Ovary (tissue), 9 donors: ENCODE data around the gene HHIPL1. TPM values are rescaled to one million over a fixed set of nuclear protein-coding genes. Genes with fewer than 3 reads are reported as not detected.

Source experiments
- DNase-seq, 5 donors: peaks; one replicate each; pipeline ENCODE4 v3.0.0-alpha.2; 2019 to 2020
- H3K27ac ChIP-seq, 2 donors: fragments of 200-600 bp; one replicate each; pipeline versions ENCODE4 v1.5.1 to v1.8.0; 2019 to 2022
- H3K27me3 ChIP-seq: fragments of 200-600 bp; one replicate; pipeline ENCODE4 v1.8.0; 2022
- H3K36me3 ChIP-seq: fragments of 200-600 bp; sonication (generic); one replicate; pipeline ENCODE4 v1.5.1; 2019
- H3K4me1 ChIP-seq: one replicate; pipeline ENCODE4 v1.8.1; 2013; ENCODE audit warnings: mild to moderate bottlenecking, moderate library complexity; ENCODE audit not compliant: insufficient read depth
- H3K4me3 ChIP-seq: fragments of 200-600 bp; sonication (generic); one replicate; pipeline ENCODE4 v1.5.1; 2017
- H3K9me3 ChIP-seq, 2 donors: fragments of 200-600 bp in 1 of 2; sonication (generic) in 1 of 2; one replicate each; pipeline versions ENCODE4 v1.5.1 to v1.8.1; 2013 to 2019; ENCODE audit warnings: mild to moderate bottlenecking in 1 of 2, moderate library complexity in 1 of 2
- EP300 ChIP-seq: sonication (generic); formaldehyde crosslinking; IDR thresholded peaks from one replicate; pipeline ENCODE4 v1.6.1; 2017; ENCODE audit warnings: antibody characterized with exemption
- POLR2A ChIP-seq: fragments of 450-650 bp; IDR thresholded peaks from one replicate; pipeline ENCODE4 v1.6.1; 2017; ENCODE audit warnings: antibody characterized with exemption, mild to moderate bottlenecking, moderate library complexity
- WGBS, 3 donors: extraction: QIAGEN DNeasy Blood & Tissue Kit in 1 of 3; methylation state at CpG; one replicate each; pipeline versions ENCODE4 v1.1.5 to v1.1.7; 2013 to 2017; 5-methylcytosine and 5-hydroxymethylcytosine counted together
- intact Hi-C, 4 donors: fragments of 100-400 bp; cut with DNase I; formaldehyde crosslinking; loops; one replicate each; pipeline versions ENCODE4 v1.11.0 to v1.15.1; 2022 to 2023
- polyA plus RNA-seq, 2 donors: library from polyadenylated mRNA; stranded (reverse); fragments of 200-250 nt in 1 of 2; fragments of 350-450 nt in 1 of 2; fragmentation: Illumina TruSeq in 1 of 2; extraction: RNeasy Lipid Tissue Mini Kit (QIAGEN cat#74804) in 1 of 2; gene quantifications; one replicate each; pipeline ENCODE4 v1.2.3, GENCODE V29; 2013 to 2014
- total RNA-seq, 7 donors: library from RNA; depleted of rRNA in 2 of 7; stranded (reverse); fragments of >200 nt in 2 of 7; fragmentation: NEBNext Ultra II Directional in 3 of 7; extraction: Animal tissue kit (Norgen Biotek cat#: 25700) in 3 of 7; gene quantifications; one replicate each; pipeline versions ENCODE4 v1.1.0 to v1.2.4, GENCODE V29; 2016 to 2023
- TF ChIP-seq, protein P1 (sequence below), 3 donors: fragments of 450-650 bp in 2 of 3; fragments of 200-600 bp in 1 of 3; IDR thresholded peaks; one replicate each; pipeline versions ENCODE4 v1.5.1 to v1.8.0; 2016 to 2022; ENCODE audit warnings: antibody characterized with exemption in 3 of 3, mild to moderate bottlenecking in 1 of 3
- donor health status: DM: no; HTN: no; CAD: no; lungs with moderate emphysema.
- donor health status: DM: no; HTN: no; CAD: no.
- donor health status: Bipolar disorder and iron deficiency.
- donor health status: DM: yes; HTN: yes; CAD: no.
- donor health status: DM: no; HTN: no; CAD: no.
- donor health status: DM: yes; HTN: yes; CAD: no.

The HHIPL1 gene
- total and polyA plus RNA-seq, 9 donors: 0.48 to 3.8 (median 2.1) TPM

DNA sequence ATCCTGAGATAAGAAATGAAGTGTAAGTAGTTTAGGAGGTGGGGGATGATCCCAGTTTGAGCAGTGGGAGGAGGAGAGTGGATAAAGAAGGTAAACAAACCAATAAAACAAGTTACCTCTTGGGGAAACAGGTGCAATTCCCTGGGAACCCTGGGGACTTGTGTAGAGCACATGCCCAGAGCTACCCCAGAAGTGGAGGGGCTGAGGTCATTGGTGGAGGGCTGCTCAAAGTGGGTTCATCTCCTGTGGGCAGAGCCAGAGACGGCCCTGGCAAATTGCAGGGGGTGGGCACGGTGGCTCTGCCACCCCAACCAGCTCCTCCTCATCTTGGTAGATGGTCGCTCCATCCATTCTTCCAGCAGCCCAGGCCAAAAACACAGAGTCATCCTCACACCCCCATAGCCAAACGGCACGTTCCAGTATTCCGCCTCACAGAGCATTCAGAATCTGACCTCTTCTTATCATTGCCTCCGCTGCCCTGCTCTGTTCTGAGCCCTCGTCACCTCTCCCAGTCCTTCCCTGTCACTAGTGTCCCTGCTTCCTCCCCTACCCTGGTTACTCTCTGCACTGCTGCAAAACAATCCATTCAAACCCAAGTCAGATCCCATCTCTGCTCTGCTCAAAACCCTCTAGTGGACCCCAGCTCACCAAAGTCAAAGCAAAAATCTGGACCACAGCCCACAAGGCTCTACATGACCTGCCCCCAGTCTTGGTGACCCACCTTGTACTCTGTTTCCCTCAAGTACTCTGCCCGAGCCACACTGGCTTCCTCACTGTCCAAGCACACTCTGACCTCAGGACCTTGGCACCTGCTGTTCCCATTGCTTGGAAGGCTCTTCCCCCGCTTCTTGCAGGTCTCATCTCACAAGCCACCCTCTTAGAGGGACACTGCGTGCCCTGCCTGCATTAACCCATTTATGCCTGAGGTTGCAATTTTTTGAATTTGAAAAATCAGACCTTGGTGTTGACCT, 44.6 kb downstream of the HHIPL1 start:
- DNase-seq: peak in 1 of 5 donors; percentile 3
- Histone ChIP-seq H3K9me3 (no peaks in the 10 kb centered on the region), H3K4me3 (no peak overlapping the region), H3K4me1 (no peaks in the 10 kb centered on the region), H3K36me3 (no peaks in the 10 kb centered on the region), H3K27me3 (no peaks in the 10 kb centered on the region), H3K27ac (no peak overlapping the region)
- TF ChIP-seq, protein P1, sequence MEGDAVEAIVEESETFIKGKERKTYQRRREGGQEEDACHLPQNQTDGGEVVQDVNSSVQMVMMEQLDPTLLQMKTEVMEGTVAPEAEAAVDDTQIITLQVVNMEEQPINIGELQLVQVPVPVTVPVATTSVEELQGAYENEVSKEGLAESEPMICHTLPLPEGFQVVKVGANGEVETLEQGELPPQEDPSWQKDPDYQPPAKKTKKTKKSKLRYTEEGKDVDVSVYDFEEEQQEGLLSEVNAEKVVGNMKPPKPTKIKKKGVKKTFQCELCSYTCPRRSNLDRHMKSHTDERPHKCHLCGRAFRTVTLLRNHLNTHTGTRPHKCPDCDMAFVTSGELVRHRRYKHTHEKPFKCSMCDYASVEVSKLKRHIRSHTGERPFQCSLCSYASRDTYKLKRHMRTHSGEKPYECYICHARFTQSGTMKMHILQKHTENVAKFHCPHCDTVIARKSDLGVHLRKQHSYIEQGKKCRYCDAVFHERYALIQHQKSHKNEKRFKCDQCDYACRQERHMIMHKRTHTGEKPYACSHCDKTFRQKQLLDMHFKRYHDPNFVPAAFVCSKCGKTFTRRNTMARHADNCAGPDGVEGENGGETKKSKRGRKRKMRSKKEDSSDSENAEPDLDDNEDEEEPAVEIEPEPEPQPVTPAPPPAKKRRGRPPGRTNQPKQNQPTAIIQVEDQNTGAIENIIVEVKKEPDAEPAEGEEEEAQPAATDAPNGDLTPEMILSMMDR (IDR thresholded peaks at IDR 0.05): no peak
- no peak for TF ChIP-seq EP300
- TF ChIP-seq POLR2A: no peak
- 85 to 91% (median 88%) methylated on average over 11 of the region's 11 CpGs for WGBS, 3 donors
- intact Hi-C loops: no loop called here

DNA sequence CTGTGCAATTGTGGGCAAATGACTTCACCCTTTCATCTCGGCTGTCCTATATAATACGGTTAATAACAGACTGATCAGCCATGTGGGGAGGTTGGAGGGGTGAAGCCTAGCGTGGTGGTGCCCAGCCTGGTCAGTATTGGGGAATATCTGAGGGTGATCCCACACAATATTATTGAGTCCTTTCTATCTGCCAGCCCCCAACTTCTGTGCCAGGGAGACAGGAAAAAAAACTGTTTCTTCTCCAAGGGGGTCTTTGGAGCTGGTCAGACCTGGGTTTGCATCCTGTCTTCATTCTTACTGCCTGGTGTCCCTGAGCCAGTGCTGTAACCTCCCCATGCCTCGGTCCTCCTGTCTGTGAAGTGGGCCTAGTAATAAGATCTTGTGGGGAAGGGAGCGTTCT, 45.7 kb downstream of the HHIPL1 start:
- intact Hi-C loops: no loop called here
- DNase-seq: no peak
- H3K27ac ChIP-seq: no peak overlapping the region
- H3K36me3 ChIP-seq: no peaks in the 10 kb centered on the region
- no peaks in the 10 kb centered on the region for H3K4me1 ChIP-seq
- no peaks in the 10 kb centered on the region for H3K27me3 ChIP-seq
- no peak overlapping the region for H3K4me3 ChIP-seq
- no peak for TF ChIP-seq EP300
- TF ChIP-seq, protein P1 (IDR thresholded peaks at IDR 0.05): no peak
- no peak for TF ChIP-seq POLR2A
- no peaks in the 10 kb centered on the region for H3K9me3 ChIP-seq
- WGBS, 3 donors: 81 to 89% (median 89%) methylated on average over 5 of the region's 5 CpGs

- DNase-seq: no peak
- 86 to 95% (median 89%) methylated on average over 13 of the region's 13 CpGs for WGBS, 3 donors
Measured at GRCh38 chr14:99691111-99691885, 46.4 kb downstream of the HHIPL1 start.

GRCh38 chr14:99693918-99694317, 49.0 kb downstream of the HHIPL1 start:
- Histone ChIP-seq H3K4me1 (no peaks in the 10 kb centered on the region), H3K9me3 (no peaks in the 10 kb centered on the region), H3K36me3 (no peaks in the 10 kb centered on the region), H3K27me3 (no peaks in the 10 kb centered on the region), H3K27ac (no peak overlapping the region), H3K4me3 (no peak overlapping the region)
- intact Hi-C loops: no loop called here
- no peak for DNase-seq
- WGBS, 3 donors: 76 to 80% (median 77%) methylated on average over 3 of the region's 3 CpGs
- TF ChIP-seq POLR2A (no peak), EP300 (no peak)
- TF ChIP-seq, protein P1 (IDR thresholded peaks at IDR 0.05): no peak

More at GRCh38 chr14:99691111-99691885, 46.4 kb downstream of the HHIPL1 start:
- H3K4me3 ChIP-seq: no peak overlapping the region
- no peaks in the 10 kb centered on the region for H3K4me1 ChIP-seq
- no peaks in the 10 kb centered on the region for H3K27me3 ChIP-seq
- no peak overlapping the region for H3K27ac ChIP-seq
- no peaks in the 10 kb centered on the region for H3K36me3 ChIP-seq
- intact Hi-C loops: no loop called here
- TF ChIP-seq POLR2A (no peak), EP300 (no peak)
- TF ChIP-seq, protein P1 (IDR thresholded peaks at IDR 0.05): no peak
- H3K9me3 ChIP-seq: no peaks in the 10 kb centered on the region
